ENCODE results near the gene QKI. TPM values are rescaled to one million over a fixed set of nuclear protein-coding genes. Genes with fewer than 3 reads are reported as not detected.

QKI gene
- total RNA-seq, 1 donor from 2014 or later: 247 TPM

DNA sequence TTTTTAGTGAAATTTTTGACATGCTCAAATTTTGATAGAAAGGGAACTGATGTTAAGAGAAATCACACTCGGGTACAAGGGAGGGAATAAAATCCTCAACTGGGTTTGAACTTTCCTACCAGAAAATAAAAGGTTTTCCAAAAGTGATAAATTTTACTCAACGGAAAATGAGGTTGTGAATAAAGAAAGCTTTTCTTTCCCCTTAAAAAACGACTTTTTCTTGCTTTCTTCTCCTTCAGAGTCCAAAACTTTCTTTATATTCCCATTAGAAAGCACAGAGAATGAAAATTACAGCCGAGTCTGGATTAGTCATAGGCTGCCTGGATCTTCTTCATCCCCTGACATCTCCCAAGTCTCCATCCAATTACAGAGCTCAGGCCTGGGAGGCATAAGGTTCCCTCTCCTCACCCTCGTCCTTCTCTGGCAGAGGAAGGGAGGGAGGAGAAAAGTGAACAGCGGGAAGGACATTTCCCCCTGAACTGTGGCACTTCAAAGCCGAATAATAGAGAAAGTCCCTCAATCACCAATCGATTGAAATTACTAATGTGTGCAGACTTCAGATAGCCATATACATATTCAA lies 28.1 kb upstream of the QKI start:
- no peak overlapping the region for H3K27ac ChIP-seq
- H3K4me1 ChIP-seq: no peaks in the 10 kb centered on the region
- no peaks in the 10 kb centered on the region for H3K27me3 ChIP-seq (ENCODE audit: low read depth)
- TF ChIP-seq, protein P1, sequence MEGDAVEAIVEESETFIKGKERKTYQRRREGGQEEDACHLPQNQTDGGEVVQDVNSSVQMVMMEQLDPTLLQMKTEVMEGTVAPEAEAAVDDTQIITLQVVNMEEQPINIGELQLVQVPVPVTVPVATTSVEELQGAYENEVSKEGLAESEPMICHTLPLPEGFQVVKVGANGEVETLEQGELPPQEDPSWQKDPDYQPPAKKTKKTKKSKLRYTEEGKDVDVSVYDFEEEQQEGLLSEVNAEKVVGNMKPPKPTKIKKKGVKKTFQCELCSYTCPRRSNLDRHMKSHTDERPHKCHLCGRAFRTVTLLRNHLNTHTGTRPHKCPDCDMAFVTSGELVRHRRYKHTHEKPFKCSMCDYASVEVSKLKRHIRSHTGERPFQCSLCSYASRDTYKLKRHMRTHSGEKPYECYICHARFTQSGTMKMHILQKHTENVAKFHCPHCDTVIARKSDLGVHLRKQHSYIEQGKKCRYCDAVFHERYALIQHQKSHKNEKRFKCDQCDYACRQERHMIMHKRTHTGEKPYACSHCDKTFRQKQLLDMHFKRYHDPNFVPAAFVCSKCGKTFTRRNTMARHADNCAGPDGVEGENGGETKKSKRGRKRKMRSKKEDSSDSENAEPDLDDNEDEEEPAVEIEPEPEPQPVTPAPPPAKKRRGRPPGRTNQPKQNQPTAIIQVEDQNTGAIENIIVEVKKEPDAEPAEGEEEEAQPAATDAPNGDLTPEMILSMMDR (IDR thresholded peaks at IDR 0.05): no peak
- no peaks in the 10 kb centered on the region for H3K36me3 ChIP-seq
- no peak overlapping the region for H3K4me3 ChIP-seq
- ATAC-seq (no peak), DNase-seq (no peak)
- intact Hi-C loops (cut with DNase I): no loop called here
- H3K9me3 ChIP-seq: no peaks in the 10 kb centered on the region

DNA sequence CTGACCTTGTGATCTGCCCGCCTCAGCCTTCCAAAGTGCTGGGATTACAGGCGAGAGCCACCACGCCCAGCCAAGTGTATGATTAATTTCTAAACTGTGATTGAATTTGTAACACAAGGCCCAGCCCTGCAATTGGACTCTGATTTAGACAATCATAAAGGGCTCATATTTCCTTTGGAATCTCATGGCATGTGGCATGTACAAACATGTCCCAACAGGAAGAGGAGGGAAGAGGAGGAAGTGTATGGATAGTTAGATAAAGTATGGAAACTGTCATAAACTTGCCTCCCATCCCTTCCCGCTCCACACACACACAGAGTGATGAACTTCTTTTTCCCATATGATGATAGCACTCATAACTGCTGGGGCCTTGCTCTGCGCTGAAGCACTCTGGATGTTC lies 27.2 kb upstream of the QKI start:
- peaks cover 5% of the 10 kb centered on the region for H3K4me1 ChIP-seq
- intact Hi-C loops (cut with DNase I): no loop called here
- DNase-seq: no peak
- H3K9me3 ChIP-seq: no peaks in the 10 kb centered on the region
- H3K27ac ChIP-seq: no peak overlapping the region
- TF ChIP-seq, protein P1 (IDR thresholded peaks at IDR 0.05): no peak
- H3K4me3 ChIP-seq: no peak overlapping the region
- no peak for ATAC-seq
- H3K36me3 ChIP-seq: no peaks in the 10 kb centered on the region
- no peaks in the 10 kb centered on the region for H3K27me3 ChIP-seq (ENCODE audit: low read depth)

DNA sequence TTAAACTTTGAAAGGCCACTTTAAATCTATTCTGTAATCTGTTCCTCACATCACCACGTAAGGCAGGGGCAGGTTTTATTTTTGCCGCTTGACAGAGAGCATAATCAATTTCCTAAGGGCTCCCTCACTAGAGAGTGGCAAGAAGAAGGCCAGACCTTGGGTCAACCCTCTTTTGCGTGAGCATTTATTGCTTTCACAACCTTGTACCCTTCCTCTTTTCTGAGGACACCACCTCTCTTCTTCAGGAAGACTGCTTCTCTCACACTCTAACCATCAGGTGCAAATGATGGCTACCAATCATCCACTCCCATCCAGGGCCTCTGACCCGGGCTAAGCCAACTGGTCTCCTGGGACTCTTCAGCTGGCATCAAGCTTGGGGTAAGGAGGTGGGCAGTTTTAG lies 25.2 kb upstream of the QKI start:
- DNase-seq (no peak), ATAC-seq (no peak)
- no peak overlapping the region for H3K27ac ChIP-seq
- TF ChIP-seq, protein P1 (IDR thresholded peaks at IDR 0.05): no peak
- no peak overlapping the region for H3K4me3 ChIP-seq
- no peaks in the 10 kb centered on the region for H3K36me3 ChIP-seq
- no peaks in the 10 kb centered on the region for H3K9me3 ChIP-seq
- H3K27me3 ChIP-seq (ENCODE audit: low read depth): no peaks in the 10 kb centered on the region
- H3K4me1 ChIP-seq: peaks cover 18% of the 10 kb centered on the region
- intact Hi-C loops (cut with DNase I): no loop called here

- Histone ChIP-seq H3K36me3 (no peaks in the 10 kb centered on the region), H3K27ac (no peak overlapping the region), H3K4me1 (peaks cover 21% of the 10 kb centered on the region), H3K4me3 (no peak overlapping the region), H3K9me3 (no peaks in the 10 kb centered on the region), H3K27me3 (ENCODE audit: low read depth) (no peaks in the 10 kb centered on the region)
- TF ChIP-seq, protein P1 (IDR thresholded peaks at IDR 0.05): no peak
- intact Hi-C loops (cut with DNase I): no loop called here
- ATAC-seq (no peak), DNase-seq (no peak)
Measured at GRCh38 chr6:163390770-163391169, 23.7 kb upstream of the QKI start.

DNA sequence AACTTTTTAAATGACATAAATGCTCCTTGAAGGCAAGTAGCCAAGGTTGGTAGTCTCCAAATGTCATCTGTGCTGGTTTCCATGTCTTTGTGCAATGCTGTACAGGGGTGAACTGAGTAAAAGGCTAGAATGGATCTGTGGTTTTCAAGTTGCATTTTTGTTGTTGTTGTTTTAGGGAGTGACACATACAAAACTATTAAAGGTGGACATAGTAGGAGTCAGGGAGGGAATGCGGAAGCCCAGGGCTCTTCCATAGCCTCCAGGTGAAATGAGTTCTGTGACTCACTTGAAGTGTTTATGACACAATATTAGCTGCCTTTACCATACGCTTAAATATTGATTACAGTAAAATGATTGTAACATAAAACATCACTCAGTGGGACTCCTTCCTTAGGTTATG lies 22.5 kb upstream of the QKI start:
- no peaks in the 10 kb centered on the region for H3K9me3 ChIP-seq
- H3K27ac ChIP-seq: no peak overlapping the region
- peak; percentile 59 to 70 for ATAC-seq
- no peak overlapping the region for H3K4me3 ChIP-seq
- TF ChIP-seq, protein P1 (IDR thresholded peaks at IDR 0.05): no peak
- no peaks in the 10 kb centered on the region for H3K36me3 ChIP-seq
- DNase-seq: no peak
- intact Hi-C loops (cut with DNase I): no loop called here
- H3K27me3 ChIP-seq (ENCODE audit: low read depth): no peaks in the 10 kb centered on the region
- peaks cover 29% of the 10 kb centered on the region for H3K4me1 ChIP-seq
